Measurements from ENCODE around the gene KMT2C.
A peak's percentile ranks its signal among the peaks of the same experiment; 100 is the strongest.
"Not testable (repeated sequence)": the region's sequence is repeated elsewhere in the genome, so short reads cannot be mapped to it uniquely, and the experiment has no call there.

Gene KMT2C

DNA sequence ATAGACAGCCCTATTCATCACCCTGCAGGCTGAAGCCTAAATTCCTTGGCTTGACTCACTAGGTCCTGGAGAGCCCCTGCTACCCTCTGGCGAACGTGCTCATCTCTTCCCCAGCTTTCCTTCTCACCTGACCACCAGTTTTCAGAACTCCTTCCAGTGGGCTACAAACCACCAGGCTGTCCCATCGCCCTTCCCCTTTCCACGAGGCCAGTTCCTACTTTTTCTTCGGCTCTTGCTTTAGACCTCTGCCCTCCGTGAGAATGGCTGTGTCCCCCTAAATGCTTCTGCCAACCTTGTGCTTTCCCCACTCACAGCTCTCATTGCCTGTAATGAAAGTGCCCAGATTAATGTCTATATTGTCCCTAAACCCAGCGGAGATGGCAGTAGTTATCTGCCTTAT is 5.4 kb upstream of the KMT2C start:
- FAIRE-seq: not testable (repeated sequence)

DNA sequence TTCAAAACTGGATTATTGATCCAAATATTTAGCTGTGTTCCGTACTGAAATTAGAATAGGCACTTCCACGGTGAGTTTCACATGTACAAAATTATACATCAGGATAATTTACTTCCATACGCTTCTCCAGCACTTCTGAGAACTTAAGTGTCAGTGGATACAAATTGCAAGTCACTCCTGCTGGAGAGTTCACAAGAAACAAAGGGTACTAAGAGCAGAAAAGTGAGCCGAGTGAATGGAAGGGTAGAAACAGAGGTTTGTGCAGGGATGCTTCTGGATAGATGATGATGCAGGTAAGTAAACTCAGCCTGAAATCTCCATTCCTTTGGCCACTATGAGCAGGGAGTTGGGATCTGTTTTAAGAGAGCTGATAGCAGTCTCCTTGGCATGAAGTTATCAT is 2.2 kb upstream of the KMT2C start:
- FAIRE-seq: not testable (repeated sequence)

DNA sequence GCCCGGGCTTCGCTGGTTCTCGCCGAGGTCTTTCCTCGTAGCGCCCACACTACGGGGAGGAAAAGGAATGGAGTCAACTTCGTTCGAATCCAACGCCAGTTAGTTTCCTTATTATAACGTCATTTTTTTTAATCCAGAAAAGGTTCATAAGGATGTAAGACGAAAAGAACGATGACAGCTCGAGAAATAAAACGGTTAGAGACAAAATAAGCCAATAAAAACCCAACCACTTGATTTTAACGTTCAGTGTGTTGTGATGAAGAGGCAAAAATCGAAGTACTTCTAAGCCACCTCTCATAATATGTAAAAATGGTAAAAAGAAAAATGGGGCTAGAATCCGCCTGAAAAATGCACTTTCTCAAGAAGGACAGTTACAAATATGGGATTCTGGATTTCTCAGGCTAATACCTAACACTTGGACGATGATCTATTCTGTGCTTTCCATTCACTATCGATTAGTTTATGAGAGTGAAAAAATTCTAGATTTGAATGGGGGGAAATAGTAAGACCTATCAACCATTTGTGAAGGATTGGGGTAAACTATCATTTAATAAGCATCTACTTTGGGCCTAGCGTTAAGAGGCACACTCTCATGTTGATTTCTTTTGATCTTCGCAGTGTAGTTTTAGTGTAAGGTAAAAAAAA is 1.2 kb upstream of the KMT2C start:
- peak; percentile 21 for FAIRE-seq

DNA sequence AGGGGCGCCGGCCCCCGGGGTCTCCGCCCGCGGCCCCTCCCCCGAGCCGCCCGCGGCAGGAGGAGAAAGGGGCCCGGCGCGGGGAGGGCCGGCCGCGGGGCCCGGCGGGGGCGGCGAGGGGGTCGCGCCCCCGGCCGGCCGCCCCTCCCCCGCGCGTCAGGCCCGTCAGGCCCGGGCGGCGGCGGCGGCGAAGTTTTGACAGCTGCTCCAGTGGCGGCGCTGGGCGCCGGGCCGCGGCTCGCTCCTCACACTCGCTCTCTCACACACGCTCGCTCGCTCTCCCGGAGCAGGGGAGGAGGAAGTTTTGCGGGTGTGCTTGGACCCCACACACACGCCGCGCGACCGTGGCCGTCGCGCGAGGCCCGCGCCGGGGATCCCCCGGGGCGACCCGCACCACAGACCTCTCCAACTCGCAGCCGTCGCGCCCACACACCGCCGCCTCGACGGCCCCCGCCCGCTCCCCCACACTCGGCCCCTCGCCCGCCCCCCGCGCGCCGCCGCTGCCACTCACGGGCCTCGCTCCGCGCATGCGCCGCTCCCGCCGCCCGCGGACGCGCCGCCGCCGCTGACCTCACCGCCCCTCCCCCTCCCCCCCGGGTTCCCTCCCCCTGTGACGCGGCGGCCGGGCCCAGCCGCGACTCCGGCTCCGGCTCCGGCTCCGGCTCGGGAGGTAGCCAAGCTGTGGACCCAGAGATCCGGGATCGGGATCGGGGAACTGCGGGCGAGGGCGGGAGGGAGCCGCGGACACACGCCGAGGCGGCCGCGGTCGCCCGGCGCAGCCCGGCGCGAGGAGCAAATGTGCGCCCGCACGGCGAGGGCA is 518 bp upstream of the KMT2C start:
- FAIRE-seq: no peak

DNA sequence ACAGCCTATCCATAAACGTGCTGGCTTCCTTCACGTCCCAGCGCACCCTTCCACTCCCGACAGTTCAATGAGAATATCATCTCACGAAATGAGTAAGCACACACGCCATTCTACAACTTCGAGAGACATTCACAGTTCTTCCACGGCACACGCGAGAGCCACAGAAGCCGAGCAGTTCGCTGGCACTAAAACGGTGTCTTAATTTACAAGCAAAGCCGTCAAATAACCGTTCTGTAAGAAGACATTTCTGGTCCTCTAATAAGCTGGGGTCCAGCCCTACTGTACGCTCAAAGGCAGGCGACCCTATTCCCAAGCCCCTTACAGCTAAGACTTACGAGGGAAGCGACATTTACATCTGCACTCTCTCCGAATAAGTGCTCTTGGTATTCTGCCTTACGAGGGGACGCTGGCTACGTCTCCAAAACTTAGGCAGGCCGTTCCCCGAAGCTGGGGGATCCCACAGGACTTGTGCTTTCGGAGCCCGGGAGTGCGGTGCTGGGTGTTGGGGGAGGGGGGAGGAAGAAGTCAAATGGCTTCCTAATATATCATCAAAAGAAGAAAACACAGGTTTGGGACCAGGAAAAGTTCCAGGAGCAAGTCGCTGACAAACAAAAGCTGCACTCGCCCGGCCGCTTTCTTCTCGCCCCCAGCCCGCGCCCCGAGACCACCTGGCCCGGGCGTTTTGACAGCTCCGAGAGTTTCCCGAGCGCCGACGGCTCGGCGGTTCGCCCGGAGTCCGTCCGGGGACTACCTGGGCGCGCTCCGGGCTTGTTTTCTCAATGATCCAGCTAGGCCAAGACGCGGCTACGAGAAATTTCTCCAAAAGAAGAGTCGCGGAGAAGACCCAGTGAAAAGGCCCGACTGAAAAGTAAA is 1.1 kb downstream of the KMT2C start:
- not testable (repeated sequence) for FAIRE-seq

DNA sequence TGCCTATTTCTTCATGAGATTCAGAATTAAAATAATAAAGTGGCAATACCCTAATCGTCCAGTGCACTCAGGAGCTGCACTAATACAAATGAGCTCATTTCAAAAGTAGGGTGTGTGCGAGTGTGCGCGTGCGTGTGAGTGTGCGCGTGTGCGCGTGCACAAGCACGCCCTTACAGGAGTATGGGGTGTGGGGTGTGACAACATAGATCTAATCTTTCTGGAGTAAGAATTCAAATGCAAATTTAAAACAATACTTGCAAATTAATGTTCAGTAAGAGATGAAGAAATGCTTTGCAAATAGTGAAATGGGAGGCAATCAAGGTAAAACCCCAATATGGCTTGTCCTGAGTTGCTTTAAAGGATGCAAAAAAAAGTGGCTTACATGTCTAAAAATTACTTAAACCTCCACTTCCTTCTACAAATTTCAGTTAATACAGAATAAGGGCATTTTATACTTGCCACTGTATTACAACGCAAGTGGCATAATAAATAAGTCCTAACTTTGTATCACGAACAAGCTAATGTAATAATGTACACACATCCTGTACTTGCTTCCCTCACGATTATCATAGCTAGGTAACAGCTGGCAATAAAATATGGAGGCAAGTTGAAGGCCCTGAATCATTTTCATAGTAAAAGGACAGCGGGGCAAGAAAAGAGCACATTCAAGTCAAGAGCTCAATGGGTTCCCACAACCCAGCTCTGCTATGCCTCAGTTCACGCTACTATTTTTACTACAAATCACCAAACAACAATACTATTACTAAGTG is 1.9 kb downstream of the KMT2C start:
- FAIRE-seq: not testable (repeated sequence)

DNA sequence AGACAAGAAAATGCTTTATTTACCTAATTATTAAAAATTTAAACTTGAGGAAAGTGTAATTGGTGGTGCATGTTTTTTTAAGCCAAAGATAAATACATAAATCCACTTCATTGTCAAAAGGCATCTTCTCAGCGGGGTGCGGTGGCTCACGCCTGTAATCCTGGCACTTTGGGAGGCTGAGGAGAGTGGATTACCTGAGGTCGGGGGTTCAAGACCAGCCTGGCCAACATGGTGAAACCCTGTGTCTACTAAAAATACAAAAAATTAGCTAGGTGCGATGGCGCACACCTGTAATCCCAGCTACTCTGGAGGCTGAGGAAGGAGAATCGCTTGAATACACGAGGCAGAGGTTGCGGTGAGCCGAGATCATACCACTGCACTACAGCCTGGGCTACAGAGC is 3.1 kb downstream of the KMT2C start:
- not testable (repeated sequence) for FAIRE-seq

DNA sequence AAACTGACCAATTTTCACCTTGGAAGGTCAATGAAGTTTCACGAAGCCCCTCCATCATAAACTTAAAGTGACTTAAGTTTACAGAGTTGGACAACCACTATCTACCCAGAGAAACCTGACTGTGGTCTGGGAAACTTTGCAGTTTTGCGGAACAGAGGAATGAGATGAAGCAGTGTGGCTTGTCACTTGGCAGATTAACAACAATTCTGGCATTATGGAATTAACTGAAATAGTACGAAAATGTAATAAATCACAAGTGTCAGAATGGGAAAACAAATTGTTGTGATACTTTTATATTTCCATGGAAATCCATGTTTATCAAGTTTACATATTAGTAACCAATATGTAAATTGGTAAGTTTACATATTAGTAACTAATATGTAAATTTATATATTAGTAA is 4.9 kb downstream of the KMT2C start:
- peak; percentile 76 for FAIRE-seq

DNA sequence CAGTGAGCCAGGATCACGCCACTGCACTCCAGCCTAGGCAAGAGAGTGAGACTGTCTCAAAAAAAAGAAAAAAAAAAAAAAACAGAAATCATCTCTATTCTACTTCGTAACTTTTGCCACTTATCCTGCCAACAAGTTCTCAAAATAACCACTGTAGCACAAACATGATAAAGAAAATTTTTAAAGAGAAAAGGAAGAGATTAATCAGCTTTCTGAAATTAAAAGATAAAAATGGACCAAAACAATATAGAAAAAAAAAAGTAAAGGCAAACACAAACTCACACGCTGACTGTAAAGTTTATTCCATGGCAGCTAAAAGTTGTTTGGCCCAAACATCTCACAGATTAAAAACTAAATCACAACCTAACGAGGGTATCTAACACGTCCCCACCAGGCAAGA is 5.7 kb downstream of the KMT2C start:
- not testable (repeated sequence) for FAIRE-seq

DNA sequence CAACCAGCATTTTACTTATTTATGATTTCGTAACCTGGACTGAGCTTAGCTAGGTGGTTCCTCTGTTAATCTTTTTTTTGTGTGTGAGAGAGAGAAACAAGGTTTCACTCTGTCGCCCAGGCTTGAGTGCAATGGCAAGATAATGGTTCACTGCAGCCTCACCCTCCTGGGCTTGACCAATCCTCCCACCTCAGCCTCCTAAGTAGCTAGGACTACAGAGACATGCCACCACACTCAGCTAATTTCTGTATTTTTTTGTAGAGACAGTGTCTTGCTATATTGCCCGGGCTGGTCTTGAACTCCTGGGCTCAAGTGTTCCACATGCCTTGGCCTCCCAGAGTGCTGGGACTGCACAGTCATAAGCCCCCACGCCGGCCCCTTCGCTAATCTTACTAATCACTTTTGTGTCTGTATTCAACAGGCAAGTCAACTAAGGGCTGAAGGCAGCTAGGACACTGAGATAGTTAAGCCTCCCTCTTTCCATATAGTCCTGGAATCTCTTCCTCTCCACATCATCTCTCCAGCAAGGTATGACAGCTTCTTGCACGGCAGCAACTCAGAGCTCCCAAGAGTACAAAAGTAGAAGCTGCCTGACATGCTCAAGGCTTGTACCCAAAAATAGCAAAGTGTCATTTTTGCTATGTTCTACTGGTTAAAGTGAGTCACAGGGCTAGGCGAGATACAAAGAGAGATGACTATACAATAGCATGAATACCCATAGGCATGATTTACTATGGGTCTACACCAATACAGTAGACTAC is 11.3 kb downstream of the KMT2C start:
- no peak for FAIRE-seq

DNA sequence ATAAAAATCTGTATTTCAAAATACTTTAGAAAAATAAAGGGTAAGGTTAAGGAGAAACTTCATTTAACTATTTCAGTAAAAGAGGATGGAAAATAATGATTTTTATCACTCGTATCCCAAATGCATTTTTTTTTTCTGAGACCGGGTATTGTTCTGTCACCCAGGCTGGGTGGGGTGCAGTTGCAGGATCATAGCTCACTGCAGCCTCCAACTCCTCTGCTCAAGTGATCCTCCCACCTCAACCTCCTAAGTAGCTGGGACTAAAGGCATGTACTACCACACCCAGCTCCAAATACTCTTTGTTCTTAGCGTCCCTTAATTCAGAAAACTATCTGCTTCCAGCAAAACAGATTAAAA is 11.8 kb downstream of the KMT2C start:
- FAIRE-seq: no peak

DNA sequence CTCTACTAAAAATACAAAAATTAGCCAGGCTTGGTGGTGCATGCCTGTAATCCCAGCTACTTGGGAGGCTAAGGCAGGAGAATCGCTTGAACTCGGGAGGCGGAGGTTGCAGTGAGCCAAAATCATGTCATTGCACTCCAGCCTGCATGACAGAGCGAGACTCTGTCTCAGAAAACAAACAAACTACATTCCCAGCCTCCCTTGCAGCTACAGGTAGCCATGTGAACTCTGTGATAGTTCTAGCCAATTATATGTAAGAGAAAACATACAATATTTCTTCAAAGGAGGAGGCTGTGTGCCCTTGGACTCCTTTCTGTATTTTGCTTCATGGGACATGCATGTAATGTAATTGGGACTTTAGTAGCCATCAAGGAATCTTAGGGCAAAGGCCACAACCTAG is 12.6 kb downstream of the KMT2C start:
- FAIRE-seq: not testable (repeated sequence)

DNA sequence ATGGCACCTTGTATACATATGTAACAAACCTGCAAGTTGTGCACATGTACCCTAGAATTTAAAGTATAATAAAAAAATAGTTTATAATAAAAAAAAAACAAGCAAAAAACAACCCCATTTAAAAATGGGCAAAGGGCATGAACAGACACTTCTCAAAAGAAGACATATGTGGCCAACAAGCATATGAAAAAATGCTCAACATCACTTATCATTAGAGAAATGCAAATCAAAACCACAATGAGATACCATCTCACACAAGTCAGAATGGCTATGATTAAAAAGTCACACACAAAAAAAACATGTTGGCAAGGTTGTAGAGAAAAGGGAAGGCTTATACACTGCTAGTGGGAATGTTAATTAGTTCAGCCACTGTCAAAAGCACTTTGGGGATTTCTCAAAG is 14.9 kb downstream of the KMT2C start:
- FAIRE-seq: not testable (repeated sequence)

DNA sequence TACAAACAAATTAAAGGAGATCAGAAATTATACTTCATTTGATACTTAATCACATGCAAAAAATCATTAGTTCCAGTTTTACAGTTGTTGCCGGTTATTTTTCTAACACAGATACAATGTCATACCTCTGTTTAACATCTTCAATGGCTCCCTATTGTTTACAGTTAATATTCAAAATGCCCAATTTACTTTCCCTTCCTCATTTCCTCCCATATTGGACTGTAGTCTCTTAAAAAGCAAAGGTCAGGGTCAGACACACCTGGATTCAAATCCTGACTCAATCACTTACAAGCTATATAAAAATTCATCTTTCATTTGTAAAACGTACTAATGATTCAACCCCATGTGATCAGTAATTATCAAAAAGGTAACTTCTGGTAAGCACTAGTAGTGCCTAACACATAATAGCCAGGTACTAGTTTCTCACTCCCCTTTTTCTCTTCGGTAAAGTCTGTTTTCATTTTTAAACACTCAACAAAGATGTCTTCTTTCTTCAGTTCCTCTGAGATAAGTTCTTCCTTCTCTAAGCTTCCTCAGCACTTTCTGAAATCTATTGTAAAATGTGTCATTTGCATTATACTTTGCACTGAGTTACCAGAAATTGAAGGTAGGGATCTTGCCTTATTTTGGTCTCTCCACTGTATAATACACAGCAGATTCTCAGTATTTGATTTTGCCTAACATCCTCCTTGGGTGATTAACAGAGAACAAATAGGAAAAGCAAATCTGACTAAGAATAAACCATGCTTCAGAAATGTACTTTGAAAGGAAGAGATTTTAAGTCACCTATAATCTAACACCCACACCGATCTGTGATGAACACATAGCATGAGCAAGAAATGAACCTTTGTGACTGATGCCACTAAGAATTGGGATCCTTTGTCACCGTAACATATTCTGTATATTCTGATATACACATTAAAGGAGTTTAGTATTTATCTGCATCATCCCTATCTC is 16.1 kb downstream of the KMT2C start:
- FAIRE-seq: no peak

DNA sequence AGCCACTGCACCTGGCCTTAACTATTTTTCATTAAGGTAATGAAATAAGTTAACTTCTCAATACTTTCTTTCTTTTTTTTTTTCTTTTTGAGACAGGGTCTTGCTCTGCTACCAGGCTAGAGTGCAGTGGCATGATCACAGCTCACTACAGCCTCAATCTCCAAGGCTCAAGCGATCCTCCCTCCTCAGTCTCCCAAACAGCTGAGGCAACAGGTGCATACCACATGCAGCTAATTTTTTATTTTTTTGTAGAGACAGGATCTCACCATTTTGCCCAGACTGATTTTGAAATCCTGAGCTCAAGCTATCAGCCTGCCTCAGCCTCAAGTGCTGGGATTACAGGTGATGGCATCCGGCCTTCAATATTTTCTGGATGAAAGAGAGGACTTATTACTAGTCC is 21.0 kb downstream of the KMT2C start:
- FAIRE-seq: no peak

DNA sequence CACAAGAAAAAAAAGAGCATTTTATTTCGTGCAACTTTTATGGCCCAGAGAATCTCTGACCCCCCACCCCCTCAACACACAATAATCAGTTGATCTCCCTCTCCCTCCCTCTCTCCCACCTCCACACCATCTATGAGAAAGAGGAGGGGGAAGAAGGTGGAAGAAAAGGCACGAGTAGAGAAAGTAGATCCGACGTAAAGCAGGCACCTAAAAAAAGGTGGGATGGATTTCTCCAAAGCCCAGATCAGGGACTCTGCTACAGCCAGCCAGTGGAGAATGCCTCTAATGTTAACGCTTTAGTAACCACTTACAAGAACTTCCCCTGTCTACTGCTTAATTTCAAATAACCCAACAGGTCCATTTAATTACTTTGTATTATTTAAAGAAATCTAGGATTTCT is 24.4 kb downstream of the KMT2C start:
- peak; percentile 67 for FAIRE-seq

DNA sequence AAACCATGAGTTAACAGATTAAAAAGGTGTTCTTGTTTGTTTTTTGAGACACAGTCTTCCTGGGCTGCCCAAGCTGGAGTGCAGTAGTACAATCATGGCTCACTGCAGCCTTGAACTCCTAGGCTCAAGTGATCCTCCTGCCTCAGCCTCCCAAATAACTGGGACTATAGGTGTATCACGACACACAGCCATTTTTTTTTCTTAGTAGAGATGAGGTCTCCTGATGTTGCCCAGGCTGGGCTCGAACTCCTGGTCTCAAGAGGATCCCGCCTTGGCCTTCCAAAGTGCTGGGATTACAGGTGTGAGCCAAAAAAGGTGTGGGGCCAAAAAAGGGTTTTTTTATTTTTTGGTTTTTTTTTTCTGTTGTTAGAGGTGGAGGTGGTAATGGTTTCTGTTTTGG is 29.3 kb downstream of the KMT2C start:
- FAIRE-seq: no peak

DNA sequence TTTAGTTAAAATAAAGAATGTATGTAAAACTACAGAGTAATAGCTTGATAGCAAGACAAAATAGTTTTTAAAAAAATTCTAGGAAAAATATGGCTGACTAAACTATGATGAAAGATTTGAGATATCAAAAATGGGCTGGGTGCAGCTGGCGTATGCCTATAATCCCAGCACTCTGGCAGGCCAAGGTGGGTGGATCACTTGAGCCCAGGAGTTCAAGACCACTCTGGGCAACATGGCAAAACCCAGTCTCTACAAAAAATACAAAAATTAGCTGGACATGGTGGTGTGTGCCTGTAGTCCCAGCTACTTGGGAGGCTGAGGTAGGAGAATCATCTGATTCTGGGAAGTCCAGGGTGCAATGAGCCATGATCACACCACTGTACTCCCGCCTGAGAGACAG is 29.8 kb downstream of the KMT2C start:
- not testable (repeated sequence) for FAIRE-seq

DNA sequence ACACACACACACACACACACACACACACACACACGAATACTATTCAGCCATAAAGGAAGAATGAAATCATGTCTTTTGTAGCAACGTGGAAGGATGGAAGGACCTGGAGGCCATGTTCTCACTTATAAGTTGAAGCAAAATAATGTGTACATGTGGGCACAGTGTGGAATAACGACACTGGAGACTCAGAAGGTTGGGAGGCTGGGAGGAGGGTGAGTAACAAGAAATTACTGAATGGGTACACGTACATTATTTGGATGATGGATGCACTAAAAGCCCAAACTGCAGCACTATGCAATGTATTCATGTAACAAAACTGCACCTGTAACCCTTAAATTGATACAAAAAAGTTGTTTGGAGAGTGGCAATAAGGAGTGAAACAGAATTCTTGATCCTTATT is 32.1 kb downstream of the KMT2C start:
- FAIRE-seq: no peak

DNA sequence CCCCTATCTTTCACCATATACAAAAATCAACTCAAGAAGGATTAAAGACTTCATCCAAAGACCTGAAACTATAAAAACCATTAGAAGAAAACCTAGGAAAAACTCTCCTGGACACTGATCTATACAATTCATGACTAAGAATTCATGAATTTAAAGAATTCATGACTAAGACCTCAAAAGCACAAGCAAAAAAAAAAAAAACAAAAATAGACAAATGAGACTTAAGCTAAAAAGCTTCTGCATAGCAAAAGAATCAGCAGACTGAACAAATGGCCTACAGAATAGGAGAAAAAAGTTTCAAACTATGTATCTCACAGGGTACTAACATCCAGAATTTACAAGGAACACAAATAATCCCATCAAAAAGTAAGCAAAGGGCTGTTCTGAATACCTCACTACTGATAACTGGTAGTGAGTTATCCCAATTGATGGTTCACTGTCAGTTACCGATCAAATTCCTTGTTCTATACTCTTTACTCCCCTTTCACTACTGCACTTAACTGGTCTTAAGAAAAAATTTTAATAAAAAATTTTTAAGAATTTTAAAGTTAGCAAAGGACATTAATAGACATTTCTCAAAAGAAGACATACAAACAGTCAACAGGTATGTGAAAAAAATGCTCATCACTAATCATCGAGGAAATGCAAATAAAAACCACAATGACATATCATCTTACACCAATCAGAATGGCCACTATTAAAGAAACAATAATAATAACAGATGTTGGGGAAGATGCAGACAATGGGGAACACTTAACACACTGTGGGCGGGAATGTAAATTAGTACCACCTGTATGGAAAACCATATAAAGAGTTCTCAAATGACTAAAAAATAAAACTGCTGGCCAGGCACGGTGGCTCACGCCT is 33.2 kb downstream of the KMT2C start:
- FAIRE-seq: peak; percentile 52
